GM23338 (cell line): ENCODE measurements around the gene SEH1L. TPM values are rescaled to one million over a fixed set of nuclear protein-coding genes. Genes with fewer than 3 reads are reported as not detected.

Source experiments
- ATAC-seq: fragments of 200-7000 bp; cut with Tn5 transposase; 3 replicates; pipeline ENCODE4 v1.9.1; 2020
- DNase-seq: peaks from one replicate; pipeline ENCODE4 v3.0.0-alpha.2; 2015; ENCODE audit warnings: low spot score
- H2AFZ ChIP-seq: fragments of 200-600 bp; sonication (generic); 2 replicates; pipeline ENCODE4 v1.8.0; 2016; ENCODE audit warnings: antibody characterized with exemption, mild to moderate bottlenecking, moderate library complexity
- H3F3A ChIP-seq: fragments of 200-600 bp; sonication (generic); replicated peaks from 2 replicates; pipeline ENCODE4 v1.8.0; 2017; ENCODE audit warnings: antibody characterized with exemption, mixed run types, low read depth
- H3K27ac ChIP-seq: fragments of 200-600 bp; sonication (generic); 2 replicates; pipeline ENCODE4 v1.6.1; 2016; ENCODE audit warnings: low read depth
- H3K27me3 ChIP-seq: fragments of 200-600 bp; sonication (generic); 2 replicates; pipeline ENCODE4 v1.8.0; 2016; ENCODE audit warnings: mild to moderate bottlenecking, mixed run types, moderate library complexity; ENCODE audit not compliant: insufficient read depth
- H3K36me3 ChIP-seq: fragments of 200-600 bp; sonication (generic); 2 replicates; pipeline ENCODE4 v1.8.0; 2016; ENCODE audit warnings: mild to moderate bottlenecking; ENCODE audit not compliant: insufficient read depth
- H3K4me1 ChIP-seq: fragments of 200-600 bp; sonication (generic); 2 replicates; pipeline ENCODE4 v1.8.0; 2016; ENCODE audit warnings: mild to moderate bottlenecking, moderate library complexity; ENCODE audit not compliant: insufficient read depth
- H3K4me2 ChIP-seq: fragments of 200-600 bp; sonication (generic); 2 replicates; pipeline ENCODE4 v1.7.1; 2017; ENCODE audit warnings: mixed run types
- H3K4me3 ChIP-seq: fragments of 200-600 bp; sonication (generic); 2 replicates; pipeline ENCODE4 v1.6.1; 2016; ENCODE audit warnings: mixed run types
- H3K79me2 ChIP-seq: fragments of 200-600 bp; sonication (generic); replicated peaks from 2 replicates; pipeline ENCODE4 v1.8.0; 2017; ENCODE audit warnings: mild to moderate bottlenecking; ENCODE audit not compliant: insufficient read depth
- H3K9me2 ChIP-seq: fragments of 200-600 bp; sonication (generic); 2 replicates; pipeline ENCODE4 v1.8.0; 2017; ENCODE audit not compliant: insufficient read depth
- H4K20me1 ChIP-seq: fragments of 200-600 bp; sonication (generic); replicated peaks from 2 replicates; pipeline ENCODE4 v1.8.0; 2017; ENCODE audit warnings: mild to moderate bottlenecking; ENCODE audit not compliant: insufficient read depth
- H3K27ac Mint-ChIP-seq: 2 replicates; pipeline ENCODE4 v1.8.0; 2020; ENCODE audit warnings: inconsistent platforms, mild to moderate bottlenecking, moderate library complexity, mixed read lengths
- H3K27me3 Mint-ChIP-seq: 3 replicates; pipeline ENCODE4 v1.8.0; 2022; ENCODE audit warnings: low read depth, mild to moderate bottlenecking, moderate library complexity, mixed read lengths, inconsistent platforms; ENCODE audit not compliant: insufficient read depth, poor library complexity
- H3K36me3 Mint-ChIP-seq: 3 replicates; pipeline ENCODE4 v1.8.0; 2021; ENCODE audit warnings: low read depth, mild to moderate bottlenecking, inconsistent platforms, moderate library complexity, mixed read lengths
- H3K4me1 Mint-ChIP-seq: 3 replicates; pipeline ENCODE4 v1.8.0; 2020; ENCODE audit warnings: mild to moderate bottlenecking, inconsistent platforms, mixed read lengths
- H3K4me3 Mint-ChIP-seq: 3 replicates; pipeline ENCODE4 v1.8.0; 2021; ENCODE audit warnings: moderate library complexity, mild to moderate bottlenecking, inconsistent platforms, mixed read lengths
- H3K9me3 Mint-ChIP-seq: 3 replicates; pipeline ENCODE4 v1.8.0; 2020; ENCODE audit warnings: moderate library complexity, mild to moderate bottlenecking, inconsistent platforms, mixed read lengths
- CREB1 ChIP-seq: fragments of 250-450 bp; sonication (Bioruptor Pico); IDR thresholded peaks from 2 replicates; pipeline ENCODE4 v1.5.0; 2020; ENCODE audit warnings: low read depth, mild to moderate bottlenecking, moderate library complexity
- ETS1 ChIP-seq: IDR thresholded peaks from 2 replicates; pipeline ENCODE4 v1.6.1; 2016; ENCODE audit warnings: antibody characterized with exemption
- EZH2 ChIP-seq: fragments of 200-600 bp; sonication (generic); IDR thresholded peaks from one replicate; pipeline ENCODE4 v1.8.0; 2017; ENCODE audit warnings: antibody characterized with exemption, mild to moderate bottlenecking, low read depth; ENCODE audit not compliant: unreplicated experiment
- EZH2phosphoT487 ChIP-seq: fragments of 200-600 bp; sonication (generic); IDR thresholded peaks from one replicate; pipeline ENCODE4 v1.8.1; 2018; ENCODE audit warnings: antibody characterized with exemption; ENCODE audit not compliant: unreplicated experiment
- JUNB ChIP-seq: IDR thresholded peaks from one replicate; pipeline ENCODE4 v1.6.1; 2016; ENCODE audit warnings: antibody characterized with exemption; ENCODE audit not compliant: unreplicated experiment
- NANOG ChIP-seq: IDR thresholded peaks from 2 replicates; pipeline ENCODE4 v1.6.1; 2016; ENCODE audit warnings: antibody characterized with exemption, borderline replicate concordance
- POLR2AphosphoS5 ChIP-seq: IDR thresholded peaks from 2 replicates; pipeline ENCODE4 v1.6.1; 2016; ENCODE audit warnings: antibody characterized with exemption, low read depth
- REST ChIP-seq: IDR thresholded peaks from one replicate; pipeline ENCODE4 v1.6.1; 2018; ENCODE audit warnings: antibody characterized with exemption; ENCODE audit not compliant: unreplicated experiment
- STAT1 ChIP-seq: IDR thresholded peaks from one replicate; pipeline ENCODE4 v1.6.1; 2016; ENCODE audit warnings: antibody characterized with exemption; ENCODE audit not compliant: unreplicated experiment
- ZNF462 ChIP-seq: fragments of 250-450 bp; sonication (Bioruptor Pico); IDR thresholded peaks from 2 replicates; pipeline ENCODE4 v1.5.0; 2020; ENCODE audit warnings: mild to moderate bottlenecking, moderate library complexity
- polyA plus RNA-seq: library from polyadenylated mRNA; unstranded; fragments of >200 nt; fragmentation: Nextera tagmentation; extraction: Ambion mirVana; gene quantifications from 2 replicates; pipeline ENCODE4 v1.2.1, GENCODE V29; 2016
- total RNA-seq: library from RNA; depleted of rRNA; stranded (reverse); fragments of >200 nt; shearing (Covaris generic); gene quantifications from 2 replicates; pipeline ENCODE4 v1.2.3, GENCODE V29; 2014

Gene SEH1L
- total and polyA plus RNA-seq, 2 experiments from 2014 or later = 46.9 to 72.0 TPM

- no peak for TF ChIP-seq REST
- no peak for TF ChIP-seq JUNB
These were observed 69.5 kb downstream of the SEH1L start (continued) for GRCh38 chr18:13017247-13017875.

- H3K36me3 Mint-ChIP-seq = peaks cover 61% of the 10 kb centered on the region
- ATAC-seq (no peak), DNase-seq (no peak)
- H3K79me2 ChIP-seq = peaks cover 4% of the 10 kb centered on the region; the same call in 1 of the 2 replicates
- peaks cover 5% of the 10 kb centered on the region; the same call in 1 of the 2 replicates for H4K20me1 ChIP-seq
- H3K9me2 ChIP-seq = no peaks in the 10 kb centered on the region
- H2AFZ ChIP-seq = no peak overlapping the region
- no peak overlapping the region for H3K27ac ChIP-seq
- H3K27me3 ChIP-seq = no peaks in the 10 kb centered on the region
- no peak overlapping the region for H3K27ac Mint-ChIP-seq
- no peak overlapping the region for H3K4me3 ChIP-seq
- H3K4me1 ChIP-seq = no peaks in the 10 kb centered on the region
- H3K4me2 ChIP-seq = no peak overlapping the region
- peaks cover 4% of the 10 kb centered on the region; the same call in 1 of the 3 replicates for H3K4me1 Mint-ChIP-seq
- H3K4me3 Mint-ChIP-seq = no peak overlapping the region
- peaks cover 23% of the 10 kb centered on the region for H3K36me3 ChIP-seq
- H3F3A ChIP-seq = no peaks in the 10 kb centered on the region
- H3K9me3 Mint-ChIP-seq = no peaks in the 10 kb centered on the region
- no peaks in the 10 kb centered on the region for H3K27me3 Mint-ChIP-seq
- TF ChIP-seq POLR2AphosphoS5 = no peak
- no peak for TF ChIP-seq NANOG
- TF ChIP-seq ZNF462 = no peak
- no peak for TF ChIP-seq EZH2phosphoT487
- TF ChIP-seq ETS1 = no peak
- TF ChIP-seq JUNB = no peak
- no peak for TF ChIP-seq CREB1 (CRISPR knock-in tag)
- no peak for TF ChIP-seq REST
- TF ChIP-seq STAT1 = no peak
- no peak for TF ChIP-seq EZH2
These were observed 70.6 kb downstream of the SEH1L start for GRCh38 chr18:13018374-13018773.
